DMS 273 treated with DMSO at 0.1 percent for 48 hours (cell line): ENCODE data around the gene CLPSL2.

Experiments
- DNase-seq: peaks from one replicate; lab custom pipeline; 2025; lab: John Stamatoyannopoulos, UW

Gene CLPSL2

DNA sequence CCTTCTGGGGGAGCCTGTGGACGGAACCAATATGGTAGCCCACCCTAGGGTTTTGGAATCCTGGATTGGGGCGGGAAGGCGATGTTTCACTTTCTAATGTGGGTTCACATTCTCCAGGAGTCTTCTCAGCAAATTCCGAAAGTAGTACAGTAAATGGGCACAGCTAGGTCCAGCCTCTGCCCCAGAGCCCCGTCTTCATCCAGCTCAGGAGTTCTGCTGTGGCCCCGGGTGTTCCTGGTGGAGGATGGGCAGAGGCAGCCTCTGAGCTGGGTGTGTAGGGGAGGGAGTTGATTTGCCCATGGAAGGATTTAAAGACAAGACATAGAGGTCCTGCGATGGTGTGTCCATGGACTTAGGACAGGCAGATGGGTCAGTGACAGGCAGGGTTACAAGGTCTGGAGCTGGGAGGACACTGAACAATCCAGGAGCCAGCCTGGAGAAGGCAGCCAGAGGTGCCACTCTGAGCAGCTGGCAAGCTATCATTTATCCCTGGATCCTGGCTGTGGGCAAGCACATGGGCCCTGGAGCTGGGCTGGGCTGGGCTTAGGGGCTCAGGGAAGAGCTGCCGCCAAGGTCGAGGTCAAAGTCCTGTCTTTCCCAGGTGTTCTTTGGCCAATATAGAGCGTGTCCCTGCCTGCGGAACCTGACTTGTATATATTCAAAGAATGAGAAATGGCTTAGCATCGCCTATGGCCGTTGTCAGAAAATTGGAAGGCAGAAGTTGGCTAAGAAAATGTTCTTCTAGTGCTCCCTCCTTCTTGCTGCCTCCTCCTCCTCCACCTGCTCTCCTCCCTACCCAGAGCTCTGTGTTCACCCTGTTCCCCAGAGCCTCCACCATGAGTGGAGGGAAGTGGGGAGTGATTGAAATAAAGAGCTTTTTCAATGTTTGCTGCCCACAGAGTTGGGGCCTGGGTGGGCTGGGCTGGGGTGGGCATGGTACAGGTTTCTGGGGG, 11.1 kb downstream of the CLPSL2 start:
- DNase-seq: no peak

DNA sequence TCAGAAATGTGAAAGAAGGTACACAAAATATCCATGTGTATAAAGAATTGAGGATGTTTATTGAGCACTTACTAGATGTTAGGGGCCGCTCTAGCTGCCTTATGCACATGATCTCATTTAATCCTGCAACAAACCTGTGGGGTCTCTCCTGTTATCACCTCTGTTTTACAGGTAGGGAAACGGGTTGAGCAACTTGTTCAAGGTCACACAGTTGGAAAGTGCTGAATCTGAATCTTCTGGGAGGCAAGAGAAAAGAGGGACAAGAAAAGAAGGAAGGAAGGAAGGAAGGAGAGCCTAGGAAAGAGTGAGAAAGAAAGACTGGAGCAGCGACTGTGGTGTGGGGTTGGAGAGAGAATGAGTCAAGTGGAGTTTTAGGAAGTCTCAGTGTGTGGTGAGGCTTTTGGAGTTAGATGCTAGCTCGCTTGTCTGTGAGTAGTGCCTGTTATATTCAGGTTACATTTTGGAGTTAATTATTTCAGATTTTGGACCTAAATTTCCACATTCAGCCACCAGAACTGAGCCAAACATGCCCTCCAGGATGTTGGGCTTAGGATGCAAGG, 12.1 kb downstream of the CLPSL2 start:
- DNase-seq: no peak

DNA sequence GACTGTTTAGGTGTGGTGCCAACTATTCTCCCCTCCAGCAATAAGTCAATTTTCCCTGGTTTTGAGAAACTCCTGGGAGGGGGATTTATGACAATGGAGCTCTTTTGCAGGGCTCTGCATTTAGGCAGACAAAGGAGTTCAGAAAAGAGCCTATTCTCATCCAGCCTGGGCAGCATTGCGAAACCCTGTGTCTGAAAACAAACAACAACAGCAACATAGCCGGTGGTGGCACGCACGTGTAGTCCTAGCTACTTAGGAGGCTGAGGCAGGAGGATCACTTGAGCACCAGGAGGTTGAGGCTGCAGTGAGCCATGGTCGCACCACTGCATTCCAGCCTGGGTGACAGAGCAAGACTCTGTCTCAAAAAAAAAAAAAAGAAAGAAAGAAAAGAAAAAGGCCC, 14.3 kb downstream of the CLPSL2 start:
- DNase-seq: no peak

DNA sequence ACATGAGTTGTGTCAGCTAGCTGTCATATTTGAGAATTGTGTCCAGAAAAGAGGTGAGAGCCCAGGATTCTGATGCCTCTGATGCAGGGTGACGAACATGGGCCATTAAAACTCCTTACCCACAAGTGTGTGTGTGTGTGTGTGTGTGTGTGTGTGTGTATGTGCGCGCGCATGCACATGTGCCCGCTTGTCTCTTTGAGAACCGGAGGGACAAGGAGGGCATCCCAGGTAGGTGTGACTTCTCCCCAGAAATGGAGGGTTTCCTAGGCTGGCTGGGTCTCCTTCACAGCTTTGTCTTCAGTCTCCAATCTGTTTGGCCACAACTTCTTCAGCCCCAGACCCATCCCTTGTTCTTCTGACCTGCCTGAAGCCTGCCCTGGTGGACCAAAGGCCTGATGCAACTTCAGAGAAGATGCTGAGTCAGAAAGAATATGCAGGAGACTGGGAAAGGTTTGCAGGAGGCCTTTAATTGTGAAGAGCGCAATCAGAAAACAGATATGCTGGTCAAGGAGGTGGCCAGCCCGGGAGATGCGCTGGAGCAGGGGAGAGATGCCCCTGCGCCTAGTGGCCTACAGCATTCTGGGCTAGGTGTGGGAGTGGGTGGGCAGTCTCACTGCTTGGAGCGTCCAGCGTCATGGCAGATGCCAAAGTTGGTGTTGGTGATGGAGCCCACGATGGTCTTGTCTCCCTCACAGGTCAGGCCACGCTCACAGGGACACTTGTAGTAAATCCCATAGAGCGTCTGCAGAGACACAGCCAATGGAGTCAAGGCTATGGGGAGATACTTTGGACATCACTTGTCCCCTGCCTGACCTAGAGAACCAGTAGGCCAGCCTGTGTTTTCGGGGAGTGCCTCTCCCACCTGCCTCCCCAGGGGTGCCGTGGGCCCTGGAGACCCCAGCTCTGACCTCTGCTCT, 18.4 kb downstream of the CLPSL2 start:
- no peak for DNase-seq

DNA sequence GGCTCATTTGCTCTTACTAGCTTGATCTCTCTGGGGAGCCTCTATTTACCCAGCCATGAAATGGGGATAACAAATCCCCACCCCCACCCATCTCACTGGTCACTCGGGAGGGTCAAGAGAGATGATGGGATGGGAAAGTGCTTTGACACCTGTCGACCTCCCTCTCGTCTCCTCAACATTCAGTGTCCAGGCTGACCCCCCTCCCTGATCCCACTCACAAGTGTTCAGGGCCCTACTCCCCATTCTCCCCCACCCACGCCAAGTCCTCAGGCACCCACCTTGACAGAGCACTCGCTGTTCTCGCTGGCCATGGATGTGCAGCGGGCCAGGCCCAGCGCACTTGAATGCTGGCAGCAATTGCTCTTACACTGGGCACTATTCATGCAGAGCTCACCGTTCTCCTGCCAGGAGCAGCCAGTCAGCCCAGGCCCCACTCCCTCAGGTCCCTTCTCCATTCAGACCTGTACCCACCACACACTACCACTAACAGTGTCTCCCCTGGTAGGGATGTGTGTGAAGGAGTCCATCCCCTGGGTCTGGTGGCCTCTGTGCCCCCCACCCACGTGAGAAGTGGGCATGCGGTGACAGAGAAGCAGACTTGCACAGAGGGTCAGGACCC, 19.2 kb downstream of the CLPSL2 start:
- no peak for DNase-seq

DNA sequence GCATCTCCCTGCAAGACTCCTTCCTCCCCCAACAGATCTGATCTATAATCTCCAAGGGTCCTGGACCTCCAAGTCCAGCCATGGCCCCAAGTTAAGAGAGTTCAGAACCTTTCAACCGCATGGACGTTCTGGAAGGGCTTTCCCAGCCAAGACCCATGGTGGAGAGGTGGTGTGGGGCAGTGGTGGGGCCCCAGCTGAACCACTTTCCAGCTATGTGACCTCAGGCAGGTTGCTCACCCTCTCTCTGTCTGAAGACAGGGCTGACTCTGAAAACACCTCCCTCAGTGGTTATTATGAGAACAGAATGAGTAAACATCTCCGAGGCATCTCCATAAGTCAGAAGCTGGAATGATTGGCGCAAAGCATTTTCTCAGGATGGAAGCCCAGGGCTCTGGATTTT, 19.8 kb downstream of the CLPSL2 start:
- DNase-seq: no peak

DNA sequence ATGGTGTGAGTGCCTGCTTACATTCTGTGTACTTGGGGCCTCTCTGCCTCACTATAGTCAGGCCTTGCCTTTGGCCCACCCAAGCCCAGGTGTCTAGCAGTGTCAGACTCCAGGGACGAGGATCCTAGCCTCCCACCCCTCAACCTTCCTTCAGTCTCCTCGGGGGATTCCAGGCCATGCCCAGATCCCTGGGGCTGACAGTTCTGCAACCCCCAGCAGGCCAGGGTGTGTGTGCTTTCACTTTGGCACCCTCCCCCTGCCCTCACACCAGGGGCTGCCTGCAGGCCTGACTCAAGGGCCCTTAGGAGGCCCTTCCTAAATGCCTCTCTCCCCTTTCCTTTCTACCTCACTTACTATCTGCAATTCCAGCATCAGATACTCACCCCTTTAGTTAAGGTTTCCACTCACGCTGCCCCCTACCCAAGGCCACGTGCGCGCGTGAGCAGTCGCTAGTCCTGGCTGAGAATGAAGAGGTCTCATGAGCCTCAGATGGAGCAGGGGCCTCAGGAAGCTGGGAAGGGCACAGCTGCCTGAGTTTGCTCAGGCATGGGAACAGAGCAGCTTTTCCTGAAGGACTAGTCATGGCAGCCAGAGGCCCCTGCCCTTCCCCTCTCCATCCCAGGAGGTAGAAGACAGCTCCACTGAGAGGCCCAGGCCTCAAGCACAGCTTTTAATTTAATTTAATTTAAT, 21.6 kb downstream of the CLPSL2 start:
- DNase-seq: no peak

DNA sequence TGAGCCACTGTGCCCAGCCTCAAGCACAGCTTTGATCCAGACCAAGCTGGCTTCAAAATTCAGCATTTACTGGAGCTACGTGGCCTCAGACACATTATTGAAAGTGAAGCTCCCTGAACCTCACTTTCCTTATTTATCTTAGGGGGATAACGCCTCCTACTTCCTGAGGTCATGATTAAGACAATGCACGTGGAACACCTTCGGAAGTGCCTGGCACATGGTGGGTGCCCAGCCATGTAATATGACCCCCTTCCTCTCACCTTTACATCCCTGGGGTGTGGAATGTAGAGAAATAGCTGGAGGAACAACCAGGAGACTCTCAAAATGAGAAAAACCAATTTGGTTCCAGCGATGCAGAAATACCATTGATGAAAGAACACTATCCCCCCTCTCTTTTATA, 22.3 kb downstream of the CLPSL2 start:
- DNase-seq: no peak

DNA sequence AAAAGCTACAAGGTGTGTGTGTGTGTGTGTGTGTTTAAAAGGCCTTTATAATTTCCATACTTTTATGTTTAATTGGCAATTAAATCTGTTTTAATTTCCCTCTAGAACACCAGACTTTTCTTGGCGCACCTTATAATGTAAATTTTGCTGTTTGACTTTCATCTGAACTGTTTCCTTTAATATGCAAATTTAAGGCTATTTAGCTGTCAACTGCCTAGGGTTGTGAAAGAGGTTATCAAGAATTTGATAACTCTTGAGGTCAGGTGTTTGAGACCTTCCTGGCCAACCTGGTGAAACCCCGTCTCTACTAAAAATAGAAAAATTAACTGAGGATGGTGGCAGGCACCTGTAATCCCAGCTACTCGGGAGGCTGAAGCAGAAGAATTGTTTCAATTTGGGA, 24.8 kb downstream of the CLPSL2 start:
- no peak for DNase-seq

DNA sequence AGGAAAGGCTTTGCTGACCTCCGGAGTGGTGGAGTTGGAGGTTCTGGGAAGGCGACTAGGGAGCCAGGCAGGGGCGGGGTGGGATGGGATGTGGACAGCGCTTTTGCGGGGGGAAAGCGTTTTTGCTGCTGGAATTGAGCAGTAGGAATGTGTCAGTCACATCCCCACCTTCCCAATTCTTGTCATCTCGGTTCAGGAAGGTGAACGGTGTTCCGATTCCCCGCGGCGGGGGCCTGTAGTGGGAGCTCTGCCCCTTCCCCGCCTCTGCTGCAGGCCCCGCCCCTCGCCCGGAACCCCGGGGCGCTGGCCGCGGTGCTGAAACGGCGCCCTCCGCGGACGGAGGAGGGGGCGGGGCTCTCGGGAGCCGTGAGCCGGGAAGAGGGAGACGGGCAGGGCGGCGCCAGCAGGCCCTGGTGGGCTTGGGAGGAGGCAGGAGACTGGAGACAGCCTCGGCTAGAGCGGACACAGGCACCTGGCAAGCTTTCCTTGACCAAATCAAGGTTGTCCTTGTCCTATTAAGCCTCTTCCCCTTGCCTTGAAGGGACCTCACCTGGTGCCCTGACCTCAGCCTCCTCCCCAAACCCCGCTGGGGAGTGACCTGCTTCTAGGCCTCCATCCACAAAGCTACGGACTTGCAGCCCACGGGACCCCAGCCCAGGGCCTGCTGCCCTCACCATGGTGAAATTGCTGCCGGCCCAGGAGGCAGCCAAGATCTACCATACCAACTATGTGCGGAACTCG, 28.8 kb downstream of the CLPSL2 start, which contains the start of gene LHFPL5:
TSS of gene LHFPL5 (plus strand) at position 357 of the 741 bp plus-strand sequence. CDS start at position 676, 319 bp downstream.
- DNase-seq: no peak

DNA sequence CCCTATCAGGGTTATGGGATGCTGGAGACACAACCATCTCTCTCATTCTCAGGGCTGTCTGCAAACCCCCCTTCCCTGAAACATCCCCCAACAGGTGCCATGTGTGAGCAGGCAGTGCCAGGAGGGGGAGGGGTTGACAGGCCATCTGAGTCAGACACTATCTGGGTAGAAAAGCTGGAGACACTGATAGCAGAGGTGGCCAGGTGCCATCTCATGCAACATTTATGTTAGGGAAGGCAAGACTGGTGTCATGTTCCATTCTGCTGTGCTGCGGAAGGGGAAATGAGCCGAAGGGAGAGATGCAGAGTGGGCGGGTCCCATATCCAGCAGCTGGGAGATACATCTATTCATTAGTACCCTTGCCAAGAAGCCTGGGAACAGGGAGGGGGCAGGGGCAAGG, 32.3 kb downstream of the CLPSL2 start:
- DNase-seq: peak; percentile 68

DNA sequence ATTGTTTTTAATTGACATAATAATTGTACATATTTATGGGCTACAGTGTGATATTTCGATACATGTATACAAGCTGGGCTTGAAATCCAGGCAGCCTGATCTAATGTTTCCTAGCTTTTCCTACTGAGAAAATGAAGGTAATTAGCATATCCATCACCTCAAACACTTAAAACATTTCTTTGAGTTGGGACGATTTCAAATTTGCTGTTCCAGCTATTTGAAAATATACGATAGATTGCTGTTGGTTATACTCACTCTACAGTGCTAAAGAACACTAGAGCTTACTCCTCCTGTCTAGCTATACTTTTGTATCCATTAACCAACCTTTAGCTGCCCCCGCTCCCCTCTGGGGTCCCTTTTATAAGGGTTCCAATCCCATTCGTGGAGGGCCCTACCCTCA, 33.4 kb downstream of the CLPSL2 start:
- no peak for DNase-seq

DNA sequence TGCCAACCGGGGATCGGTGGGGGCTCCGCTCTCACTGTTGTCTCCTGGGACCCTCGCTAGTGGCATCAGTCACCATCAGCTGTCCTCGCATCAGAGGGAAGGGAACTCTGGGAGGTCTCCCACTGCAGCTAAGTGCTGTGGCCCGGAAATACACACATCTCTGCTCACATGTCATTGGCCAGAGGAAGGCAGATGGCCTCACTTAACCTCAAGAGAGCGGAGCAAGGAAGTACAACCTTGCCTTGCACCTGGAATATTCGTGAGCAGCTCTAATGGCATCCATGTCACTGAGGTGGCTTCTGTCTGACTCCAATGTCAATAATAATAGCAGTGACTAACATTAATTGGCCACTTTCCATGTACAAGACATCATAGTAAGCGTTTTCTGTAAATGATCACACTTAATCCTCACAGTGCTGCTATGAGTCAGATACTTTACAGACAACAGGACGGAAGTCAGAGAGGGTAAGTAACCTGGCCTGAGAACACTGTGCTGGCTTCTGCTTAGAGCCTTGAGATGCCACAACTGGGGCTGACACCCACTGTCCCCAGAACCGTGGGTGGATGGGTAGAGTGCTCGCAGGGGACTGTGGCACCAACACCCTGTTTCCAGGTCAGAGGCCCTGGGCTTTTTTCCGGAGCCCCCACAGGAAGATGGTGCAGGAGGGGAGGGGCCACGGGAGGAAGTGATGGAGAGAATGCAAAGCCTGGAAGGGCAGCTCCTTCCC, 34.7 kb downstream of the CLPSL2 start:
- no peak for DNase-seq

DNA sequence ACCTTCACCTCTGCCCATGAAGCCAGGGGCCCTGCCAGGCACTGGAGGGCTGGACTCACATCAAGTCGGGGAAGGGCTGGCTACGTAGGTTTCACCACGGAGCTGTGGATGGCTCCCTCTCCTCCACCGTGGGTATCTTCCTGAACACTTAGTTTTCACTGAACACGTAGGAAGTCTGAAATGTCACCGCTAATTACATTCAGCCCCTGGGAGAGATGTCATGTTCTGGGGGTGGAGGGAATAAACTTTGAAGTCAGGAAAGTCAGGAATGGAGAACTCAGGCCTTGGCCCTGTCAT, 35.2 kb downstream of the CLPSL2 start:
- no peak for DNase-seq

DNA sequence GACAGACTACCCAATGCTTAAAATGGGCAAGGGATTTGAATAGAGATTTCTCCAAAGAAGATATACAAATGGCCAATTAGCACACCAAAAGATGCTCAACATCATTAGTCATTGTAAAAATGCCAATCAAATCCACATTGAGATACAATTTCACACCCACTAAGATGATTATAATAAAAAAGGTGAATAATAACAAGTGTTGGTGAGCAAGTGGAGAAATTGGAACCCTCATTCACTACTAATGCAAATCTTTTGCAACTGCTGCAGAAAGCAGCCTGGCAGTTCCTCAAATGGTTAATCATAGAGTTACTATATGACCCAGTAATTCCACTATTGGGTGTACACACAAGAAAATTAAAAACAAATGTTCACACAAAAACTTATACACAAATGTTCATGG, 41.1 kb downstream of the CLPSL2 start:
- DNase-seq: no peak

DNA sequence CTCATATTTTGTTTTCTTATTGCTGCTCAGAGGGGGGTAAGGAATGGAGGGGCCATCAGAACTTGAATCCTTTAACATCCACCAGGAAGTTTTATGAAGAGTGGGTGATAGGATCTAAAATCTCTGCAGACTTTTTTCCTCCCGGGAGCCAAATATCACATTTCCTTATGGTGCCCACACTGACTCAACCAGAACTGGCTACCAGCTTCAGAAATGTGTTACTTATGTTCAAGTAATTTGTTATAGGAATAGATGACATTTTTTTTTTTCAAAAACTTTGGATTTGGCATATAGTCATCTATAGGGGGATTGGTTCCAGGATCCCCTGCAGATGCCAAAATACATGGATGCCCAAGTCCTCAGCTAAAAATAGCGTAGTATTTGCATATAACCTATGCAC, 47.2 kb downstream of the CLPSL2 start:
- no peak for DNase-seq

DNA sequence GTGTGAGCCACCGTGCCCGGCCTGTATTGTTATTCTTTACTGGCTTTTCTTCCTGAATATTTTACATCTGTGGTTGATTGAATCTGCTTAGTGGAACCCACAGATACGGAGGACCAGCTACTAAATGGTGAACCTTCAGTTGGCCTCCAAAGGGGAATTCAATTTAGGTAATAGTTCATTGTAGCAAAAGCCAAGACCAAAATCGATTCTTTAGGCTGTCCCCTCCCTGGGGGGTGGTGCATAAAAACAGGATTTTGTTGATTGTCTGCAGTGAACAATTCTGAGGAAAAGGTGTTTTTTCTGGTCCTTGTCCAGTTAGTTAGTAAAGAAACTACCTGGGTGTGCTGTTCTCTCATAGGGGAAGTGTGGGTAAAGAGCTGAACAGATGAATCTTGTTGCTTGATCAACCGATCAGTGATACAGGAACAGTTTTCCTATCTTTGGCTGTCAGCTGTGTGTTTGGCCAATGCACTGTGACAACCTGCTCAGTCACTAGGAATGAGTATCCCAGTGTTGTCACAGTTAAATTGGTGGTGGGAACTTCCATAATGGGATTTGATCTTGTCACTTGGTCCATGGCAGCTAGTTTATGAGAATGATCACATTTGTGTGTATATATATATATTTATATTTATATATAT, 48.3 kb downstream of the CLPSL2 start:
- no peak for DNase-seq
